Measurements from ENCODE around the gene PLTP. TPM values are rescaled to one million over a fixed set of nuclear protein-coding genes. Genes with fewer than 3 reads are reported as not detected.

The PLTP gene
- total and polyA plus RNA-seq, 2 of the 13 experiments (the other 11 are each of a cell fraction or from before 2014, with no cell fraction given), result 16.9 to 28.6 TPM

DNA sequence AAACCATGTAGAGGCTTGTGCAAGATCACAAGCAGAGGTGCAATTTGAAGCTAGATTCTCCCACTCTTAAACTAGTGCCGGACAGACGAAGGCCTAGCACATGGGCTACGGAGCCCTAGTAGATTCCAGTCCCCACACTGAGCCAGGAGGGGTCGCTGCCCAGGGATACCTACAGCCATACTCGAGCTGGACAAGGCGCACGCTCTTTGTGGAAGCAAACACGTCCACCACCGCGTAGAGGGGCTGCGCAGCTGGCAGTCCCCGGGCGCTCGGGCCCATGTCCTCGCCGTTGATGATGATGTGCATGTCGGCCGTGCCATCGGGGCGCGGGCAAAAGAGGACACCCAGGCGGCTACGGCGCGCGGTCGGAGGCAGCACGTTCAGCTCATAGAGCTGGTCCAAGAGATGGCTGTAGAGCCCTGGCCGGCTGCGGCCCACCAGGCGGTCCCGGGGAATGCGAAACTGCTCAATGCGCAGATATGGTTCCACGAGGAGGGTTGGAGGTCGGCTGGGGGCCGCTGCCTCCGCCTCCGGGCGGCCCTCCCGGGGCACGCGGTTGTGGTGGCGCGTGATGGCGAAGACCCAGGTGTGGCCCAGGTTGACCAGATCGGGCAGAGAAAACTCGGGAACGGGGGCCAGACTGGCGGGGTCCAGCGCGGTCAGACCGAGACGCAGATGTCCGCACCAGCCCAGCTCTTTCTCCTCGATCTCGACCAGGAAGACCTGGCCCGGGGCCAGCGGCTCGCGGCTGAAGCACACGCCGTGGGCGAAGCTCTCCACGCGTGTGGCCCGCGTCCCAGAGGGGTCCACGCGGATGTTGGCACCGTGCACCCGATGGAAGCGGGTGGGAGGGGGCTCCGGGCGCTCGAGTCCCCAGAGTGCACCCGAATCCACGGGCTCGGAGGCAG lies 21.6 kb downstream of the PLTP start (continued):
- no peak for TF ChIP-seq ZNF556 (CRISPR knock-in tag; IDR thresholded peaks at IDR 0.05; ENCODE audit: borderline replicate concordance)
- peak; percentile 23; the same call in 1 of the 2 replicates for TF ChIP-seq ZNF121 (CRISPR knock-in tag; IDR thresholded peaks at IDR 0.05)
- no peak for TF ChIP-seq GFI1 (CRISPR knock-in tag; IDR thresholded peaks at IDR 0.05; ENCODE audit: borderline replicate concordance)
- TF ChIP-seq ZNF501 (CRISPR knock-in tag; IDR thresholded peaks at IDR 0.05), result peak; percentile 63
- TF ChIP-seq, protein P1, sequence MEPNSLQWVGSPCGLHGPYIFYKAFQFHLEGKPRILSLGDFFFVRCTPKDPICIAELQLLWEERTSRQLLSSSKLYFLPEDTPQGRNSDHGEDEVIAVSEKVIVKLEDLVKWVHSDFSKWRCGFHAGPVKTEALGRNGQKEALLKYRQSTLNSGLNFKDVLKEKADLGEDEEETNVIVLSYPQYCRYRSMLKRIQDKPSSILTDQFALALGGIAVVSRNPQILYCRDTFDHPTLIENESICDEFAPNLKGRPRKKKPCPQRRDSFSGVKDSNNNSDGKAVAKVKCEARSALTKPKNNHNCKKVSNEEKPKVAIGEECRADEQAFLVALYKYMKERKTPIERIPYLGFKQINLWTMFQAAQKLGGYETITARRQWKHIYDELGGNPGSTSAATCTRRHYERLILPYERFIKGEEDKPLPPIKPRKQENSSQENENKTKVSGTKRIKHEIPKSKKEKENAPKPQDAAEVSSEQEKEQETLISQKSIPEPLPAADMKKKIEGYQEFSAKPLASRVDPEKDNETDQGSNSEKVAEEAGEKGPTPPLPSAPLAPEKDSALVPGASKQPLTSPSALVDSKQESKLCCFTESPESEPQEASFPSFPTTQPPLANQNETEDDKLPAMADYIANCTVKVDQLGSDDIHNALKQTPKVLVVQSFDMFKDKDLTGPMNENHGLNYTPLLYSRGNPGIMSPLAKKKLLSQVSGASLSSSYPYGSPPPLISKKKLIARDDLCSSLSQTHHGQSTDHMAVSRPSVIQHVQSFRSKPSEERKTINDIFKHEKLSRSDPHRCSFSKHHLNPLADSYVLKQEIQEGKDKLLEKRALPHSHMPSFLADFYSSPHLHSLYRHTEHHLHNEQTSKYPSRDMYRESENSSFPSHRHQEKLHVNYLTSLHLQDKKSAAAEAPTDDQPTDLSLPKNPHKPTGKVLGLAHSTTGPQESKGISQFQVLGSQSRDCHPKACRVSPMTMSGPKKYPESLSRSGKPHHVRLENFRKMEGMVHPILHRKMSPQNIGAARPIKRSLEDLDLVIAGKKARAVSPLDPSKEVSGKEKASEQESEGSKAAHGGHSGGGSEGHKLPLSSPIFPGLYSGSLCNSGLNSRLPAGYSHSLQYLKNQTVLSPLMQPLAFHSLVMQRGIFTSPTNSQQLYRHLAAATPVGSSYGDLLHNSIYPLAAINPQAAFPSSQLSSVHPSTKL (CRISPR knock-in tag; IDR thresholded peaks at IDR 0.05), result peak; percentile 43
- TF ChIP-seq ZNF790 (CRISPR knock-in tag; IDR thresholded peaks at IDR 0.05; ENCODE audit: borderline replicate concordance), result no peak
- TF ChIP-seq ASH2L (IDR thresholded peaks at IDR 0.05; ENCODE audit: insufficient read length, low read depth, low read length), result no peak
- TF ChIP-seq MXD4 (CRISPR knock-in tag; IDR thresholded peaks at IDR 0.05), result peak; percentile 95
- TF ChIP-seq, protein P2, sequence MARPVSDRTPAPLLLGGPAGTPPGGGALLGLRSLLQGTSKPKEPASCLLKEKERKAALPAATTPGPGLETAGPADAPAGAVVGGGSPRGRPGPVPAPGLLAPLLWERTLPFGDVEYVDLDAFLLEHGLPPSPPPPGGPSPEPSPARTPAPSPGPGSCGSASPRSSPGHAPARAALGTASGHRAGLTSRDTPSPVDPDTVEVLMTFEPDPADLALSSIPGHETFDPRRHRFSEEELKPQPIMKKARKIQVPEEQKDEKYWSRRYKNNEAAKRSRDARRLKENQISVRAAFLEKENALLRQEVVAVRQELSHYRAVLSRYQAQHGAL (CRISPR knock-in tag; IDR thresholded peaks at IDR 0.05; ENCODE audit: not compliant biosample characterization), result peak; percentile 78
- 0 out of 2 replicates have a peak, but pooled peaks have one; percentile 17 for TF ChIP-seq NFE2L1 (CRISPR knock-in tag; IDR thresholded peaks at IDR 0.05; ENCODE audit: borderline replicate concordance)
- peak; percentile 93 for TF ChIP-seq ZNF607 (CRISPR knock-in tag; IDR thresholded peaks at IDR 0.05; ENCODE audit: borderline replicate concordance)
- TF ChIP-seq, protein P3, sequence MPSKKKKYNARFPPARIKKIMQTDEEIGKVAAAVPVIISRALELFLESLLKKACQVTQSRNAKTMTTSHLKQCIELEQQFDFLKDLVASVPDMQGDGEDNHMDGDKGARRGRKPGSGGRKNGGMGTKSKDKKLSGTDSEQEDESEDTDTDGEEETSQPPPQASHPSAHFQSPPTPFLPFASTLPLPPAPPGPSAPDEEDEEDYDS (CRISPR knock-in tag; IDR thresholded peaks at IDR 0.05), result peak; percentile 79
- TF ChIP-seq ZNF788 (CRISPR knock-in tag; IDR thresholded peaks at IDR 0.05; ENCODE audit: borderline replicate concordance), result peak; percentile 60; the same call in 1 of the 2 replicates
- TF ChIP-seq PHF21A (CRISPR knock-in tag; IDR thresholded peaks at IDR 0.05), result no peak
- TF ChIP-seq KLF11 (CRISPR knock-in tag; IDR thresholded peaks at IDR 0.05), result peak; percentile 91; the same call in 1 of the 2 replicates
- TF ChIP-seq, protein P4, sequence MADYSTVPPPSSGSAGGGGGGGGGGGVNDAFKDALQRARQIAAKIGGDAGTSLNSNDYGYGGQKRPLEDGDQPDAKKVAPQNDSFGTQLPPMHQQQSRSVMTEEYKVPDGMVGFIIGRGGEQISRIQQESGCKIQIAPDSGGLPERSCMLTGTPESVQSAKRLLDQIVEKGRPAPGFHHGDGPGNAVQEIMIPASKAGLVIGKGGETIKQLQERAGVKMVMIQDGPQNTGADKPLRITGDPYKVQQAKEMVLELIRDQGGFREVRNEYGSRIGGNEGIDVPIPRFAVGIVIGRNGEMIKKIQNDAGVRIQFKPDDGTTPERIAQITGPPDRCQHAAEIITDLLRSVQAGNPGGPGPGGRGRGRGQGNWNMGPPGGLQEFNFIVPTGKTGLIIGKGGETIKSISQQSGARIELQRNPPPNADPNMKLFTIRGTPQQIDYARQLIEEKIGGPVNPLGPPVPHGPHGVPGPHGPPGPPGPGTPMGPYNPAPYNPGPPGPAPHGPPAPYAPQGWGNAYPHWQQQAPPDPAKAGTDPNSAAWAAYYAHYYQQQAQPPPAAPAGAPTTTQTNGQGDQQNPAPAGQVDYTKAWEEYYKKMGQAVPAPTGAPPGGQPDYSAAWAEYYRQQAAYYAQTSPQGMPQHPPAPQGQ (CRISPR knock-in tag; IDR thresholded peaks at IDR 0.05; ENCODE audit: borderline replicate concordance), result peak; percentile 91
- TF ChIP-seq ZBTB21 (CRISPR knock-in tag; IDR thresholded peaks at IDR 0.05), result peak; percentile 39; the same call in 1 of the 2 replicates
- TF ChIP-seq REPIN1 (CRISPR knock-in tag; IDR thresholded peaks at IDR 0.05; ENCODE audit: borderline replicate concordance, low read depth), result peak; percentile 92; the same call in 1 of the 2 replicates
- no peak for TF ChIP-seq MATR3 (CRISPR knock-in tag; IDR thresholded peaks at IDR 0.05)
- no peak for TF ChIP-seq RBAK (CRISPR knock-in tag; IDR thresholded peaks at IDR 0.05)

Data from HepG2 (cell line).